Measurements from ENCODE around the gene SLC22A12. TPM values are rescaled to one million over a fixed set of nuclear protein-coding genes. Genes with fewer than 3 reads are reported as not detected.

SLC22A12 gene
- total RNA-seq, 2 experiments from 2014 or later: not detected

GRCh38 chr11:64608046-64608445 lies 17.0 kb downstream of the SLC22A12 start:
- Mint-ChIP-seq H3K9me3 (no peaks in the 10 kb centered on the region), H3K36me3 (no peaks in the 10 kb centered on the region), H3K27me3 (peaks cover 4% of the 10 kb centered on the region), H3K4me1 (peaks cover 32% of the 10 kb centered on the region), H3K4me3 (no peak overlapping the region), H3K27ac (no peak overlapping the region)
- POLR2A ChIA-PET: no interaction called here
- DNase-seq (no peak), ATAC-seq (ENCODE audit: low read depth) (no peak)

- Mint-ChIP-seq H3K9me3 (no peaks in the 10 kb centered on the region), H3K27ac (no peak overlapping the region), H3K27me3 (peaks cover 6% of the 10 kb centered on the region), H3K4me3 (no peak overlapping the region), H3K4me1 (peaks cover 32% of the 10 kb centered on the region), H3K36me3 (no peaks in the 10 kb centered on the region)
- POLR2A ChIA-PET: no interaction called here
- DNase-seq: no peak
- ATAC-seq (ENCODE audit: low read depth): no peak
Observed at GRCh38 chr11:64608636-64609035, 17.6 kb downstream of the SLC22A12 start.

GRCh38 chr11:64609436-64610047 lies 18.5 kb downstream of the SLC22A12 start:
- peak; percentile 33 for ATAC-seq (ENCODE audit: low read depth)
- Mint-ChIP-seq H3K4me3 (no peak overlapping the region), H3K9me3 (no peaks in the 10 kb centered on the region), H3K4me1 (peaks cover 34% of the 10 kb centered on the region), H3K36me3 (no peaks in the 10 kb centered on the region), H3K27me3 (peaks cover 11% of the 10 kb centered on the region), H3K27ac (peak overlapping the region; percentile 54)
- DNase-seq: no peak
- POLR2A ChIA-PET: no interaction called here

GRCh38 chr11:64610596-64610995 lies 19.6 kb downstream of the SLC22A12 start:
- Mint-ChIP-seq H3K9me3 (no peaks in the 10 kb centered on the region), H3K27me3 (peaks cover 7% of the 10 kb centered on the region), H3K4me3 (no peak overlapping the region), H3K36me3 (no peaks in the 10 kb centered on the region), H3K4me1 (peaks cover 42% of the 10 kb centered on the region), H3K27ac (peak overlapping the region; percentile 77)
- POLR2A ChIA-PET: interaction anchor here (0.6 to 1.7 kb wide), 2 partner anchors 10 to 150 kb away, joined by 4 to 5 read pairs; no protein-coding TSS in a partner anchor
- DNase-seq: no peak
- no peak for ATAC-seq (ENCODE audit: low read depth)

GRCh38 chr11:64611176-64611575 lies 20.2 kb downstream of the SLC22A12 start:
- ATAC-seq (ENCODE audit: low read depth) (no peak), DNase-seq (no peak)
- H3K36me3 Mint-ChIP-seq: no peaks in the 10 kb centered on the region
- H3K4me3 Mint-ChIP-seq: no peak overlapping the region
- peaks cover 45% of the 10 kb centered on the region for H3K4me1 Mint-ChIP-seq
- POLR2A ChIA-PET: interaction anchor here (0.6 to 1.7 kb wide), 2 partner anchors 10 to 150 kb away, joined by 4 to 5 read pairs; no protein-coding TSS in a partner anchor
- H3K27me3 Mint-ChIP-seq: peaks cover 7% of the 10 kb centered on the region
- peak overlapping the region; percentile 77 for H3K27ac Mint-ChIP-seq
- no peaks in the 10 kb centered on the region for H3K9me3 Mint-ChIP-seq

- Mint-ChIP-seq H3K4me3 (peak overlapping the region; percentile 59), H3K27ac (peak overlapping the region; percentile 77), H3K27me3 (peaks cover 7% of the 10 kb centered on the region), H3K4me1 (peaks cover 45% of the 10 kb centered on the region), H3K36me3 (no peaks in the 10 kb centered on the region), H3K9me3 (no peaks in the 10 kb centered on the region)
- ATAC-seq (ENCODE audit: low read depth): peak; percentile 14
- peak; percentile 49 for DNase-seq
- POLR2A ChIA-PET: interaction anchor here (1.7 kb wide), 1 partner anchor 9 kb away, joined by 5 read pairs; no protein-coding TSS in a partner anchor
Observed at GRCh38 chr11:64611869-64612646, 21.0 kb downstream of the SLC22A12 start.

GRCh38 chr11:64613648-64614047 lies 22.6 kb downstream of the SLC22A12 start:
- Mint-ChIP-seq H3K36me3 (no peaks in the 10 kb centered on the region), H3K9me3 (no peaks in the 10 kb centered on the region), H3K4me1 (peaks cover 45% of the 10 kb centered on the region), H3K4me3 (no peak overlapping the region), H3K27ac (no peak overlapping the region), H3K27me3 (peaks cover 9% of the 10 kb centered on the region)
- POLR2A ChIA-PET: no interaction called here
- ATAC-seq (ENCODE audit: low read depth): no peak
- DNase-seq: no peak

GRCh38 chr11:64614917-64615316 lies 23.9 kb downstream of the SLC22A12 start:
- ATAC-seq (ENCODE audit: low read depth) (peak; percentile 21), DNase-seq (no peak)
- H3K4me1 Mint-ChIP-seq: peaks cover 41% of the 10 kb centered on the region
- no peaks in the 10 kb centered on the region for H3K9me3 Mint-ChIP-seq
- peaks cover 9% of the 10 kb centered on the region for H3K27me3 Mint-ChIP-seq
- POLR2A ChIA-PET: no interaction called here
- H3K36me3 Mint-ChIP-seq: no peaks in the 10 kb centered on the region
- no peak overlapping the region for H3K27ac Mint-ChIP-seq
- H3K4me3 Mint-ChIP-seq: no peak overlapping the region

GRCh38 chr11:64616817-64617216 lies 25.8 kb downstream of the SLC22A12 start:
- Mint-ChIP-seq H3K27ac (no peak overlapping the region), H3K4me3 (no peak overlapping the region)
- no peak for ATAC-seq (ENCODE audit: low read depth)

GRCh38 chr11:64619196-64619595 lies 28.2 kb downstream of the SLC22A12 start:
- POLR2A ChIA-PET: no interaction called here
- ATAC-seq (ENCODE audit: low read depth): no peak

More at GRCh38 chr11:64616817-64617216, 25.8 kb downstream of the SLC22A12 start:
- DNase-seq: no peak
- H3K27me3 Mint-ChIP-seq: peaks cover 9% of the 10 kb centered on the region
- no peaks in the 10 kb centered on the region for H3K9me3 Mint-ChIP-seq
- H3K36me3 Mint-ChIP-seq: no peaks in the 10 kb centered on the region
- H3K4me1 Mint-ChIP-seq: peaks cover 35% of the 10 kb centered on the region
- POLR2A ChIA-PET: no interaction called here

GRCh38 chr11:64619811-64620380 lies 28.9 kb downstream of the SLC22A12 start:
- Mint-ChIP-seq H3K27ac (peak overlapping the region; percentile 64), H3K4me3 (no peak overlapping the region)

More at GRCh38 chr11:64619196-64619595, 28.2 kb downstream of the SLC22A12 start:
- Mint-ChIP-seq H3K27me3 (peaks cover 2% of the 10 kb centered on the region), H3K4me1 (peaks cover 24% of the 10 kb centered on the region), H3K36me3 (no peaks in the 10 kb centered on the region), H3K27ac (no peak overlapping the region), H3K4me3 (no peak overlapping the region), H3K9me3 (no peaks in the 10 kb centered on the region)
- DNase-seq: no peak

GRCh38 chr11:64620381-64620971 lies 29.5 kb downstream of the SLC22A12 start:
- H3K4me3 Mint-ChIP-seq: peak overlapping the region; percentile 8
- peaks cover 15% of the 10 kb centered on the region for H3K4me1 Mint-ChIP-seq
- ATAC-seq (ENCODE audit: low read depth): no peak
- POLR2A ChIA-PET: interaction anchor here (1.7 kb wide), 1 partner anchor 9 kb away, joined by 5 read pairs; no protein-coding TSS in a partner anchor
- H3K36me3 Mint-ChIP-seq: no peaks in the 10 kb centered on the region
- peaks cover 2% of the 10 kb centered on the region for H3K27me3 Mint-ChIP-seq
- no peak for DNase-seq
- H3K27ac Mint-ChIP-seq: peak overlapping the region; percentile 30
- H3K9me3 Mint-ChIP-seq: no peaks in the 10 kb centered on the region

More at GRCh38 chr11:64619811-64620380, 28.9 kb downstream of the SLC22A12 start:
- H3K9me3 Mint-ChIP-seq: no peaks in the 10 kb centered on the region
- POLR2A ChIA-PET: interaction anchor here (1.7 kb wide), 1 partner anchor 8 kb away, joined by 5 read pairs; no protein-coding TSS in a partner anchor
- H3K27me3 Mint-ChIP-seq: peaks cover 2% of the 10 kb centered on the region
- H3K4me1 Mint-ChIP-seq: peaks cover 20% of the 10 kb centered on the region
- H3K36me3 Mint-ChIP-seq: no peaks in the 10 kb centered on the region
- ATAC-seq (ENCODE audit: low read depth) (no peak), DNase-seq (no peak)
